Panc1 (cell line): ENCODE measurements around the gene TARBP2. TPM values are rescaled to one million over a fixed set of nuclear protein-coding genes. Genes with fewer than 3 reads are reported as not detected.

ENCODE experiments used
- ATAC-seq: fragments of 200-7000 bp; cut with Tn5 transposase; 2 replicates; pipeline ENCODE4 v1.9.1; 2020; ENCODE audit warnings: mild to moderate bottlenecking, moderate library complexity
- BruUV-seq: library from RNA; stranded (reverse); fragments of 400-500 nt; replicated peaks from 2 replicates; lab custom pipeline; 2021; lab: Mats Ljungman, UMichigan
- CTCF ChIA-PET: fragments of 300-600 bp; sonication (Branson Sonifier 250); formaldehyde crosslinking; loops from one replicate; lab custom pipeline; 2022; ENCODE audit warnings: antibody characterized with exemption; lab: Charles Lee
- POLR2A ChIA-PET: fragments of 300-600 bp; sonication (Branson Sonifier 250); formaldehyde crosslinking; loops from one replicate; lab custom pipeline; 2022; ENCODE audit warnings: antibody characterized with exemption; lab: Charles Lee
- DNase-seq: peaks from one replicate; pipeline ENCODE4 v3.0.0-alpha.2; 2010; ENCODE audit warnings: low read depth, low spot score
- H3K27ac ChIP-seq: 2 replicates; pipeline ENCODE4 v1.5.1; 2011; ENCODE audit warnings: mild to moderate bottlenecking, low read length, inconsistent platforms
- H3K27me3 ChIP-seq: fragments of 200-500 bp; sonication (Bioruptor generic); 2 replicates; pipeline ENCODE4 v1.6.0; 2014; ENCODE audit warnings: low read length, inconsistent platforms; ENCODE audit not compliant: control insufficient read depth, insufficient read depth
- H3K36me3 ChIP-seq: fragments of 200-500 bp; sonication (Bioruptor generic); 2 replicates; pipeline ENCODE4 v1.5.1; 2014; ENCODE audit warnings: inconsistent platforms, mild to moderate bottlenecking, low read length, moderate library complexity; ENCODE audit not compliant: control insufficient read depth, insufficient read depth
- H3K4me1 ChIP-seq: 2 replicates; pipeline ENCODE4 v1.5.1; 2011; ENCODE audit warnings: inconsistent platforms, mild to moderate bottlenecking, low read length, moderate library complexity; ENCODE audit not compliant: control insufficient read depth, insufficient read depth
- H3K4me3 ChIP-seq, 2 experiments: 2 replicates each; pipeline ENCODE4 v1.5.1; 2011 to 2012; ENCODE audit warnings: low read depth in 2 of 2, low read length in 2 of 2, mild to moderate bottlenecking in 2 of 2, inconsistent platforms in 1 of 2, moderate library complexity in 1 of 2
- H3K9me3 ChIP-seq: fragments of 200-500 bp; sonication (Bioruptor generic); 2 replicates; pipeline ENCODE4 v1.5.1; 2014; ENCODE audit warnings: low read depth, mild to moderate bottlenecking, inconsistent platforms, low read length, moderate library complexity; ENCODE audit not compliant: control insufficient read depth, insufficient read depth
- POLR2AphosphoS5 ChIP-seq: IDR thresholded peaks from 2 replicates; pipeline ENCODE4 v1.6.1; 2012; ENCODE audit warnings: mild to moderate bottlenecking, low read depth, low read length, moderate library complexity
- SIN3A ChIP-seq: IDR thresholded peaks from 2 replicates; pipeline ENCODE4 v1.6.1; 2012; ENCODE audit warnings: low read depth, mild to moderate bottlenecking, low read length, moderate library complexity, borderline replicate concordance; ENCODE audit not compliant: insufficient read depth
- TCF7L2 ChIP-seq: IDR thresholded peaks from 2 replicates; pipeline ENCODE4 v1.6.1; 2011; ENCODE audit warnings: mild to moderate bottlenecking, low read depth, low read length, inconsistent platforms
- in situ Hi-C: cut with HindIII; loops from 2 replicates; pipeline ENCODE4 v1.10.0; 2016; ENCODE audit warnings: low sequenced_read_pairs, low pct_unique_long_range_greater_than_20kb
- intact Hi-C: fragments of 100-400 bp; cut with micrococcal nuclease; formaldehyde crosslinking; loops from one replicate; pipeline ENCODE4 v1.10.0; 2022; ENCODE audit not compliant: unreplicated experiment
- total RNA-seq: library from RNA; stranded (reverse); gene quantifications from one replicate; pipeline ENCODE4 v1.2.1, GENCODE V29; 2021; ENCODE audit not compliant: unreplicated experiment
- TF ChIP-seq, protein P1 (sequence below), 2 experiments: IDR thresholded peaks; 2 replicates each; pipeline ENCODE4 v1.6.1; 2011 to 2012; ENCODE audit warnings: low read depth in 2 of 2, control low read depth in 1 of 2, low read length in 1 of 2, mild to moderate bottlenecking in 1 of 2, moderate library complexity in 1 of 2; ENCODE audit not compliant: insufficient read depth in 1 of 2
- TF ChIP-seq, protein P2 (sequence below): fragments of 450-650 bp; IDR thresholded peaks from 2 replicates; pipeline ENCODE4 v1.5.1; 2017; ENCODE audit warnings: mild to moderate bottlenecking

Gene TARBP2
- total RNA-seq, 1 experiment from 2014 or later: 67.3 TPM

DNA sequence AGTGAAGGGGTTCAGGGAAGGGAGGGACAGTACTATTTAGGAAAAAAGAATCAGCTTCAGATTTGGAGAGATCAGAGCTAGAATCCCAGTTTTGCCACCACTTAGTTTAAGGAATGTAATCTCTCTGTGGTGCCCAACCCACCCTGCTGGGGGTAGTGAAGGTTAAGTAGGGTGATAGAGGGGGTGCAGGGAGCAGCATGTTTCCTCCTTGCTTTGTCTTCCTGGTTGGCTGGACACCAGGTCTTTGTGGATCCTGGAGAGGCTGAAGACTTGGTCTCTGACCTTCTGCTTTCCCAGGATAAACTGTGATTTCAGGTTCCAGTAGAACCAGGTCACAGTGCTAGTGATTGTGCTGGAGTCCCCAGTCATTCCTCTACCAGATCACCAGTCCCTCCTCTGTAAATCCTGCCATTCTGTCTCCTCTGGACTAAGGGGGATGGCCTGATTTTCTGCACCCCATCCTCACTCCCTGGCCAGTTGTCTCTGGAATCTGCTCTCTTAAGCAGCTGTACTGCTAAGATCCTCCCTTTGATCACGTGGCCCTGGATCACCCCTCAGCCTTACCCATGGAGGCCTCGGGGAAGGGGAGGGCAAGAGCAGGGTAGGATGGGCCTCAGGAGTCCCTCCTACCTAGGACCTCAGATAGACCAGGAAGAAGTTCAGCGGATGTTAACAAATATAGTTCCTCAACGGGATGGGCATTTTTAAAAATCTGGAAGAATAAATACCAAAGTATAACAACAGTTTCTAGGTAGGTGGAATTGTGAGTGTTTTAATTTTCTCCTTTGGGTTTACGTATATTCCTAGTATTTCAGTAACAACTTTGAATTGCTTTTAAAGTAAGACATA, 5.0 kb upstream of the TARBP2 start:
- ATAC-seq: no peak
- ChIA-PET POLR2A (no interaction called here), CTCF (no interaction called here)
- Histone ChIP-seq H3K4me3 (no peak overlapping the region; a peak in 1 of 4 replicates), H3K9me3 (no peaks in the 10 kb centered on the region), H3K27me3 (no peaks in the 10 kb centered on the region), H3K36me3 (no peaks in the 10 kb centered on the region; the same call in 1 of the 2 replicates), H3K4me1 (peaks cover 39% of the 10 kb centered on the region), H3K27ac (peak overlapping the region; percentile 63)
- BruUV-seq: no TSS peak
- intact Hi-C loops (no loop called here), in situ Hi-C loops (no loop called here)
- no peak for DNase-seq
- TF ChIP-seq, protein P1, sequence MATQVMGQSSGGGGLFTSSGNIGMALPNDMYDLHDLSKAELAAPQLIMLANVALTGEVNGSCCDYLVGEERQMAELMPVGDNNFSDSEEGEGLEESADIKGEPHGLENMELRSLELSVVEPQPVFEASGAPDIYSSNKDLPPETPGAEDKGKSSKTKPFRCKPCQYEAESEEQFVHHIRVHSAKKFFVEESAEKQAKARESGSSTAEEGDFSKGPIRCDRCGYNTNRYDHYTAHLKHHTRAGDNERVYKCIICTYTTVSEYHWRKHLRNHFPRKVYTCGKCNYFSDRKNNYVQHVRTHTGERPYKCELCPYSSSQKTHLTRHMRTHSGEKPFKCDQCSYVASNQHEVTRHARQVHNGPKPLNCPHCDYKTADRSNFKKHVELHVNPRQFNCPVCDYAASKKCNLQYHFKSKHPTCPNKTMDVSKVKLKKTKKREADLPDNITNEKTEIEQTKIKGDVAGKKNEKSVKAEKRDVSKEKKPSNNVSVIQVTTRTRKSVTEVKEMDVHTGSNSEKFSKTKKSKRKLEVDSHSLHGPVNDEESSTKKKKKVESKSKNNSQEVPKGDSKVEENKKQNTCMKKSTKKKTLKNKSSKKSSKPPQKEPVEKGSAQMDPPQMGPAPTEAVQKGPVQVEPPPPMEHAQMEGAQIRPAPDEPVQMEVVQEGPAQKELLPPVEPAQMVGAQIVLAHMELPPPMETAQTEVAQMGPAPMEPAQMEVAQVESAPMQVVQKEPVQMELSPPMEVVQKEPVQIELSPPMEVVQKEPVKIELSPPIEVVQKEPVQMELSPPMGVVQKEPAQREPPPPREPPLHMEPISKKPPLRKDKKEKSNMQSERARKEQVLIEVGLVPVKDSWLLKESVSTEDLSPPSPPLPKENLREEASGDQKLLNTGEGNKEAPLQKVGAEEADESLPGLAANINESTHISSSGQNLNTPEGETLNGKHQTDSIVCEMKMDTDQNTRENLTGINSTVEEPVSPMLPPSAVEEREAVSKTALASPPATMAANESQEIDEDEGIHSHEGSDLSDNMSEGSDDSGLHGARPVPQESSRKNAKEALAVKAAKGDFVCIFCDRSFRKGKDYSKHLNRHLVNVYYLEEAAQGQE (IDR thresholded peaks at IDR 0.05; ENCODE audit: insufficient read depth in 1 of 2, low read depth in 2 of 2, low read length in 1 of 2): no peak
- TF ChIP-seq, protein P2, sequence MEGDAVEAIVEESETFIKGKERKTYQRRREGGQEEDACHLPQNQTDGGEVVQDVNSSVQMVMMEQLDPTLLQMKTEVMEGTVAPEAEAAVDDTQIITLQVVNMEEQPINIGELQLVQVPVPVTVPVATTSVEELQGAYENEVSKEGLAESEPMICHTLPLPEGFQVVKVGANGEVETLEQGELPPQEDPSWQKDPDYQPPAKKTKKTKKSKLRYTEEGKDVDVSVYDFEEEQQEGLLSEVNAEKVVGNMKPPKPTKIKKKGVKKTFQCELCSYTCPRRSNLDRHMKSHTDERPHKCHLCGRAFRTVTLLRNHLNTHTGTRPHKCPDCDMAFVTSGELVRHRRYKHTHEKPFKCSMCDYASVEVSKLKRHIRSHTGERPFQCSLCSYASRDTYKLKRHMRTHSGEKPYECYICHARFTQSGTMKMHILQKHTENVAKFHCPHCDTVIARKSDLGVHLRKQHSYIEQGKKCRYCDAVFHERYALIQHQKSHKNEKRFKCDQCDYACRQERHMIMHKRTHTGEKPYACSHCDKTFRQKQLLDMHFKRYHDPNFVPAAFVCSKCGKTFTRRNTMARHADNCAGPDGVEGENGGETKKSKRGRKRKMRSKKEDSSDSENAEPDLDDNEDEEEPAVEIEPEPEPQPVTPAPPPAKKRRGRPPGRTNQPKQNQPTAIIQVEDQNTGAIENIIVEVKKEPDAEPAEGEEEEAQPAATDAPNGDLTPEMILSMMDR: no peak
- TF ChIP-seq TCF7L2: no peak
- TF ChIP-seq POLR2AphosphoS5: no peak
- no peak for TF ChIP-seq SIN3A

- intact Hi-C loops (no loop called here), in situ Hi-C loops (no loop called here)
- no peak for DNase-seq
- Histone ChIP-seq H3K27me3 (no peaks in the 10 kb centered on the region), H3K27ac (peak overlapping the region; percentile 58), H3K4me1 (peaks cover 41% of the 10 kb centered on the region), H3K9me3 (no peaks in the 10 kb centered on the region), H3K4me3 (peak overlapping the region in 1 of 2 experiments; percentile 27; a peak in 2 of 4 replicates), H3K36me3 (no peaks in the 10 kb centered on the region; the same call in 1 of the 2 replicates)
- BruUV-seq: no TSS peak
- TF ChIP-seq TCF7L2: no peak
- ATAC-seq: no peak
- ChIA-PET CTCF (no interaction called here), POLR2A (no interaction called here)
Observed at GRCh38 chr12:53496752-53497032, 4.4 kb upstream of the TARBP2 start.

GRCh38 chr12:53497461-53497860, 3.6 kb upstream of the TARBP2 start:
- intact Hi-C loops: no loop called here
- Histone ChIP-seq H3K9me3 (no peaks in the 10 kb centered on the region), H3K4me3 (no peak overlapping the region), H3K4me1 (peaks cover 44% of the 10 kb centered on the region), H3K36me3 (no peaks in the 10 kb centered on the region; the same call in 1 of the 2 replicates), H3K27ac (peak overlapping the region; percentile 58; the same call in 1 of the 2 replicates), H3K27me3 (no peaks in the 10 kb centered on the region)
- ChIA-PET CTCF (no interaction called here), POLR2A (no interaction called here)
- ATAC-seq (no peak), DNase-seq (no peak)
- TF ChIP-seq POLR2AphosphoS5 (no peak), TCF7L2 (no peak), SIN3A (no peak)
- TF ChIP-seq, protein P1 (IDR thresholded peaks at IDR 0.05; ENCODE audit: insufficient read depth in 1 of 2, low read depth in 2 of 2, low read length in 1 of 2): no peak
- TF ChIP-seq, protein P2: no peak
- TSS peak; percentile 28 for BruUV-seq
- in situ Hi-C loops: no loop called here
